Bronchial epithelial cell (primary cell): ENCODE measurements around the gene DAB2IP. TPM values are rescaled to one million over a fixed set of nuclear protein-coding genes. Genes with fewer than 3 reads are reported as not detected.

ENCODE experiments used
- DNase-seq: peaks from one replicate; pipeline ENCODE4 v3.0.0-alpha.2; 2010; ENCODE audit warnings: low read depth
- FAIRE-seq: peaks from 2 replicates; lab custom pipeline; 2011; peaks lifted over from hg19 to GRCh38; lab: Jason Lieb, UNC
- H3K27me3 ChIP-seq: 2 replicates; pipeline ENCODE4 v1.5.1; 2011; ENCODE audit warnings: low read length; ENCODE audit not compliant: control insufficient read depth, insufficient read depth
- H3K36me3 ChIP-seq: 2 replicates; pipeline ENCODE4 v1.5.1; 2011; ENCODE audit warnings: low read length; ENCODE audit not compliant: control insufficient read depth, insufficient read depth
- H3K4me3 ChIP-seq: 2 replicates; pipeline ENCODE4 v1.5.1; 2011; ENCODE audit warnings: mild to moderate bottlenecking, low read depth, low read length, control low read depth
- CTCF ChIP-seq: IDR thresholded peaks from 2 replicates; pipeline ENCODE4 v1.5.1; 2011; ENCODE audit warnings: mild to moderate bottlenecking, moderate library complexity, low read length, control low read depth, inconsistent platforms; ENCODE audit not compliant: insufficient read depth, severe bottlenecking
- total RNA-seq: library from RNA; depleted of rRNA; stranded (reverse); fragments of >200 nt; gene quantifications from 2 replicates; pipeline ENCODE4 v1.2.1, GENCODE V29; 2014

Gene DAB2IP
- total RNA-seq, 1 donor from 2014 or later: 8.4 TPM

GRCh38 chr9:121767171-121767769, 115.8 kb downstream of the DAB2IP start:
- H3K4me3 ChIP-seq: no peak overlapping the region
- peaks cover 73% of the 10 kb centered on the region for H3K36me3 ChIP-seq
- FAIRE-seq: peak; percentile 18
- no peaks in the 10 kb centered on the region for H3K27me3 ChIP-seq
- no peak for TF ChIP-seq CTCF
- DNase-seq: no peak

GRCh38 chr9:121768416-121769015, 117.1 kb downstream of the DAB2IP start:
- Histone ChIP-seq H3K27me3 (no peaks in the 10 kb centered on the region), H3K4me3 (no peak overlapping the region), H3K36me3 (peaks cover 70% of the 10 kb centered on the region)
- DNase-seq: no peak
- no peak for TF ChIP-seq CTCF
- no peak for FAIRE-seq

- TF ChIP-seq CTCF: no peak
- Histone ChIP-seq H3K27me3 (no peaks in the 10 kb centered on the region), H3K4me3 (no peak overlapping the region), H3K36me3 (peaks cover 70% of the 10 kb centered on the region)
- no peak for DNase-seq
- FAIRE-seq: no peak
Observed at GRCh38 chr9:121769939-121770338, 118.5 kb downstream of the DAB2IP start.

GRCh38 chr9:121770415-121771273, 119.2 kb downstream of the DAB2IP start:
- Histone ChIP-seq H3K36me3 (peaks cover 70% of the 10 kb centered on the region), H3K27me3 (no peaks in the 10 kb centered on the region), H3K4me3 (no peak overlapping the region)
- TF ChIP-seq CTCF: no peak
- FAIRE-seq (no peak), DNase-seq (peak; percentile 42)

- TF ChIP-seq CTCF: no peak
- no peak for DNase-seq
- Histone ChIP-seq H3K36me3 (peaks cover 71% of the 10 kb centered on the region), H3K27me3 (no peaks in the 10 kb centered on the region), H3K4me3 (no peak overlapping the region)
- FAIRE-seq: no peak
Observed at GRCh38 chr9:121771418-121771817, 120.0 kb downstream of the DAB2IP start.
